Measurements from ENCODE around the gene UBE2L6.
A peak's percentile ranks its signal among the peaks of the same experiment; 100 is the strongest.

Gene UBE2L6

DNA sequence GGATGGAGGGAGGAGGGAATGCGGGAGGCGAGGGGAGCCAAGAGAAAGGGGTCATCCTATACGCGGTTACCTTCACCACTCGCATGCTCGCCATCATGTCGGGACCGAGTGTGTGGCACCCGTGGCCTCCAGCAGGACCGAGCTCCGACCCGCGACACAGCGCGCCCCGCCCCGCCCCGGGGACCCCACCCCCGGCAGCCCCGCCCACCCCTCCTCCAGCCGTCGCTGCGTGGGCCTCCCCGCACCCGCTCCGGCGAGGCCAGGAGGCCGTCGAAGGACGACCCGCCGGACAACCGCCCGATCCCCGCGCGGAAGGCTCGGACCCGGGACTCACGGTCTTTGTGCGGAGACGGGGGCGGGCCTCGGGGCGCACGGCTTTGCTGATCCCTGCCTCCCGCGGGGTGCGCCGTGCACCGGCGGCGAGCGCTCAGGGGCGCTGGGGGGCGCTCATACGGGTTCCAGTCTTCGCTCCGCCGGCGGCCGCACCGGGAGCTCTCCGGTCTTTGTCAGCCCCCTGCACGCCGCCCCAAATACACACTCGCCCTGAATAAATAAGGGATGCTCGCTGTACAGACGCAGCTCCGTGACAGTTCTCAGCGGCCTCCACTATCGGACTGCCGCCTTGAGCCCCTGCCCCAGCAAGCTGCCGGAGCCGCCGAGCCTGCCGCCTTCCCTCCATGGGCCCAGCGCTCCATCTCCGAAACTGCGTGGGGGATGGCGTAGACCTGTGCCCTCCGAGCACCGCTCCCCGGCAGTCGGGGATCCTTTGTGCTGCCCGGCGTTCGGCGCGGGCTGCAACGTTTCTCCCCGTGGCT lies at the start of gene UBE2L6:
TSS of gene UBE2L6 (minus strand) at position 158 of the 815 bp plus-strand sequence. CDS start at position 97, 61 bp downstream.
- DNase-seq = peak; percentile 77

DNA sequence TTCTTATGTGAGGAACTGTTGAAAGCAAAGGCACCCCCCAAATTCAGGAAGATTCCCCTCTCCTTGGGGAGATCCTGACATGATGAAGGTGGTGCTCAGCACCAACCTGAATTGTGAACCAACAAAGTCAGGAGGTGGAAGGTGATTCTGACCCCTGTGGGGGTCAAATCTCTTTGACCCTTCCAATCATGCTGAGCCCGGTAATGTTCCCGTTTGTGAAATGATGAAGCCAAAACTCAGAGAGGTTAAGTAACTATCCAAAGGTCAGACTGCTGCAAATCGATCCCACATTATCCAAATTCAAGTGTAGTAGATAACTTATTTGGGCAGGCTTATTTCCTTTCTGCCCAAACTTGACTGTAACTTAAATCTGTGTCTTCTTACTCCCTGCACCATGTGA lies 49.1 kb upstream of the UBE2L6 start:
- no peak for DNase-seq

DNA sequence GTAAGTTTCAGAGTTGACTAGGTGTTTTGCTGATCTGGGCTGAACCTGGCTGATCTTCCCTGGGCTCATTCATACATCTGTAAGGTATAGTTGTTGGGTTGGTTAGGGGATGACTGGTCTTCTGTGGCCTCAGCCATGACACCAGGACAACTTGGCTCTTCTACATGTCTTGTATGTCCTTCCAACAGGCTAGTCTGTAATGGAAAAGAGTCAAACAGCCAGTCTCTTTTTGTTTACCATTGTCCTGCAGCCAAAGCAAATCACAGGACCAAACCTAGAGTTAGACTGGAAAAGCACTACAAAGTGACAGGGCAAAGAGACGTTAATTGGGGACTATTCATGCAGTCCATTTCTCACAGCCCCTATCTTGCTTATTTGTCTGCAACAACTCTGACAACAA lies 47.8 kb upstream of the UBE2L6 start:
- no peak for DNase-seq

DNA sequence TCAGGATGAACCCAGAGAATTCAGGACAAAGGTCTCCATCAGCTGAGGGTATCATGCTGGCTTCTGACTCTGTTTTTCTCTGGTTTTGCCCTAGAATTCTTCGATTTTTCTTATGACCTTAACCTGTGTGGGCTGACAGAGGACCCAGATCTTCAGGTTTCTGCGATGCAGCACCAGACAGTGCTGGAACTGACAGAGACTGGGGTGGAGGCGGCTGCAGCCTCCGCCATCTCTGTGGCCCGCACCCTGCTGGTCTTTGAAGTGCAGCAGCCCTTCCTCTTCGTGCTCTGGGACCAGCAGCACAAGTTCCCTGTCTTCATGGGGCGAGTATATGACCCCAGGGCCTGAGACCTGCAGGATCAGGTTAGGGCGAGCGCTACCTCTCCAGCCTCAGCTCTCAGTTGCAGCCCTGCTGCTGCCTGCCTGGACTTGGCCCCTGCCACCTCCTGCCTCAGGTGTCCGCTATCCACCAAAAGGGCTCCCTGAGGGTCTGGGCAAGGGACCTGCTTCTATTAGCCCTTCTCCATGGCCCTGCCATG lies 46.8 kb upstream of the UBE2L6 start:
- DNase-seq = no peak

DNA sequence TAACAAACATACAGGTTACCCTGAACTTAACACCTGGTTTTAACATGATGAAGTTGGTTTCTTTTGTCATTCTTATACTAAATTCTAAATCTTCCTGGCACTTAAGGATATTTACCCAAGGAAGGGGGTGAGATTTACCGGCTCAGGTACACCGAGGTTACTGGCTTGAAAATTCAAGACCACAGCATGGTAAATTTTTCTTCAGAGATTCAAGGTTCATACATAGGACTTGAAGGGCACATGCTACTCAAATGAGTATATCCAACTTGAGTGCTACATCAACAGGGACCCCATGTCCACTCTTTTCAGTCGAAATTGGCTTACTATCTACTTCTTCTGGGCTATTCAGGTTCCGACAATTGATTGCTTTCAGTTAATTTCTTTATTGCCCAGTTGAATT lies 42.7 kb upstream of the UBE2L6 start:
- no peak for DNase-seq

DNA sequence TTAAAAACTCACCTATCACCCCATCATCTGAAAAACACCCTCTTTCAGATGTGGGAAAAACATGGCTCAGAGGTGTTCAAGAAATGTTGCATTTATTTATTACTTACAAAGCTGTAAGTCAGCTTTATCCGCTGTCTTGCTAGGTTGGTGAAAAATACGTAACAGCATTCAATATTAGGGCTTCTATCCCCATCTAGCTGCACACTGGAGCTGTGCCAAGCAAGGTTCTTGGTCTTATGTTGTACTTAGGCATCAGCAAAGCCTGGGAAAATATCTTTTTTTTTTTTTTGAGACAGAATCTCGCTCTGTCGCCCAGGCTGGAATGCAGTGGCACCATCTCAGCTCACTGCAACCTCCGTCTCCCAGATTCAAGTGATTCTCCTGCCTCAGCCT lies 37.6 kb upstream of the UBE2L6 start:
- no peak for DNase-seq

DNA sequence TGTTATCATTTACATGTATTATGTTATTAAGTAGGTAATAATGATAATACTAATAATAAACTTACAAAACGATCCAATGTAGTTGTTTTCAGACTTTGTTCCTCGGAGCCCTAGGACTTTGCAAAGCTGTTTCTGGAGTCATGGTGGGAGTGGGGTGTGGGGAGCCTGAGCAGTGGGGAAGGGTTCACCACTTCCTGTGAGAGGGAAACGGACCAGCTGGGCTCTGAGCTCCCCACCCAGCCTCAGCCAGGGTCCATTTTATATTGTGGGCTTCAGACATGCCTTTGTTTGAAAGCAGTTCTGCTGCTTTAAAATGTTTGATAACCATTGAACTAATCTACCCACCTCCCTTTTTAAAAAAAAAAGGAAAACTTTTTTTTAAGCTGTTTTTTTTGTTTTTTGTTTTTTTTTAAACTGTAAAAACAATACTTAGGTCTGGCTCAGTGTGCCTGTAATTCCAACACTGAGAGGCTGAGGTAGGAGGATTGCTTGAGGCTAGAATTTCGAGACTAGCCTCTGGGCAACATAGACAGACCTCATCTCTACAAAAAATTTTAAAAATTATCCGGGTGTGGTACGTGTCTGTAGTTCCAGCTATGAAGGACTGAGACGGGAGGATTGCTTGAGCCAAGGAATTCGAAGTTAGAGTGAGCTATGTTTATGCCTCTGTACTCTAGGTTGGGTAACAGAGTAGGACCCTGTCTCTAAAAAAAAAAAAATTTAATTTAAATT lies 37.0 kb upstream of the UBE2L6 start:
- peak; percentile 3 for DNase-seq

DNA sequence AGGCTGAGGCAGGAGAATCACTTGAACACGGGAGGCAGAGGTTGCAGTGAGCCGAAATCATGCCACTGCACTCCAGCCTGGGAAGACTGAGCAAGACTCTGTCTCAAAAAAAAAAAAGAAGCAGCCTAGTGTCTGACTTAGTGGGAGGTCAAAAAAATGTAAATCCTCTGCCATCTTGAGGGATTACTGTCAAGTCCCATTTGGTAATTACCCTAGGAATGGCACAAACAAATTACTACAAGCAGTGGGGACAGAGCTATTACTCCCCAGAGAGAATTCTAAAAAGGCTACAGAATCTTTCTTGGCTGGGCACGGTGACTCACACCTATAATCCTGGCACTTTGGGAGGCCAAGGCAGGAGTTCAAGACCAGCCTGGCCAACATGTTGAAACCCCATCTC lies 33.8 kb upstream of the UBE2L6 start:
- no peak for DNase-seq

DNA sequence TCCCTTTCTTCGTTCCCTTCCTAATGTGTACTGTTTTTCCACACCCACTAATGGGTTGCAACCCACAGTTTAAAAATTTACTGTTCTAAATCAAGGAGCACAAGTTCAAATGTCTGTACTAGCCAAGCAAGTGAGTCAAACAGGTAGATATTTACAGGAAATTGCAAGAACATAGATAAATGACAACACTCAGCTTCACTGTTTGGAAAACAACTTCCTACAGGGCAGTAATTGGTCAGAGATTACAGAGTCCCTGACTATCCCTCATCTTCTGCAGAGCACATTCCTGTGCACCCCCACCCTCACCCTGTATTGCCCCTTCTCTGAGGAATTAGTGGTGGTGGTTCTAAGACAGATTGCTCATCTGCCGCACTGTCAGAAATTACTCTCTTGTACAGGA lies 31.9 kb upstream of the UBE2L6 start:
- DNase-seq = no peak

DNA sequence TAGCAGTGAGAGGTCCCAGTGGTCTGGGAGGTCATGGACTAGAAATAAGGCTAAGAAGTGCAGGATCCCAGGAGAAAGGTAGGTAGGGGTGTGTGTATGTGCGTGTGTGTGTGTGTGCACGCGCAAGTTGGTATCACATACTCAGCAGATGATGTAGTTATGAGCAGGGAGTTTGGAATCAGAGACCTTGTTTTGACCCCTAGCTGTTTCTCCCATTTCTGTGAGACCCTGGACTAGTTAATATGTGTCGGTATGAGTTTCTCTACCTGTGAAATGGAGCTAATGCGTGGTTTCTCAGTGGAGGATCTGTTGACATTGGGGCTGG lies 31.3 kb upstream of the UBE2L6 start:
- no peak for DNase-seq

DNA sequence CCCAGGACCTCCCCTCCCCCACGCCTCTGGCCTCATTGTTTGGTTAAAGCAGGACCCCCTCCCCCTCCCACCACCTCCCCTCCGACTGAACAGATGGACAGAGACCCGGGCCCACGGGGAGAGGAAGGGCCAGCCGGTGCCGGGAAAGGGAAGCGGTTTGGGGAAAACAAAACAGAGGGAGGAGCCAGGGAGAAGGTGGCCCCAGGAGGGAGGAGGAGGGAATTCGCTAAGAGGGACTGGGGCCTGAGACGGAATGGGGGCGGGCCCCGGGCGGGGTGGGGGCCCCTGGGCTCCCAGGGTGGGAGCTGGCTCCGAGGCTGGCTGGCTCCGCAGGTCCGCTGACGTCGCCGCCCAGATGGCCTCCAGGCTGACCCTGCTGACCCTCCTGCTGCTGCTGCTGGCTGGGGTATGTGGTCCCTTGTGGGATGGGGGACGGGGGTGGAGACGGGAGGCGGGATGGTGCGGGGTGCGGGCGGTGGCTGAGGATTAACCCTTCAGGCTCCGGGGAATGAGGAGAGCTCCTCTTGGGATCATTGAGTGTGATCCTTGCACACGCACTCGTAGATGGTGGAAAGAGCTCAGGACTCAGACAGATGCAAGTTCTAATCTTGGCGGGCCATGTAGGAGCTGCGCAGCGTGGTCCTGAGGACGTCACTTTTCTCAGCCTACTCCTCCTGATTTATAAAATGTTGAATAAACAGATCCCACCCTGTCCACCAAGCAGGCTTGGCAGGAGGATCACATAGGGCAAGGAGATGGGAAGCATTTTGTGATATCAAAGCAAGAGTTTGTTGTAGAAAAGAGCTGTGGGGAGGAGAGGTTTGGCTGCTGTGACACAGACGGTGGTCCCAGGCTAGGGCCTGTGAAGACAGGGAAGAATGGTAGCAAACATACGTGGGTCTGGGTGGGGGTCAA lies 30.7 kb upstream of the UBE2L6 start:
- no peak for DNase-seq

DNA sequence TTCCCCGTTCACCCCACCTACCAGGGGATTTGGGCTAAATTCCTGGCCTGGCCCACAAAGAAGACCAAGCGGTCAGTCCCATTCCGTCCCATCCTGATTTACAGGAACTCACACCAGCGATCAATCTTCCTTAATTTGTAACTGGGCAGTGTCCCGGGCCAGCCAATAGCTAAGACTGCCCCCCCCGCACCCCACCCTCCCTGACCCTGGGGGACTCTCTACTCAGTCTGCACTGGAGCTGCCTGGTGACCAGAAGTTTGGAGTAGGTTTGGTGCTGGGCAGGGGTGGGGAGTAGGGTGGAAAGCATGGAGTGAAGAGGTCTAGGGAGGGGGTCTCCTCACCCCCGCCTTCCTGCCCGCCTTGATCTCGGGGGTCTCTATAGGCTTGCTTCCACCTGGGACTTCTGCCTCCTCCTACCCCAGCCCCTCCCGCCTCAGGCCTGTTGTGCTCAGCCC lies 30.0 kb upstream of the UBE2L6 start, which contains the start of gene SERPING1:
TSS of gene SERPING1 (plus strand) at position 225 of the 455 bp plus-strand sequence. CDS start 586 bp downstream, outside the sequence.
- DNase-seq = no peak

DNA sequence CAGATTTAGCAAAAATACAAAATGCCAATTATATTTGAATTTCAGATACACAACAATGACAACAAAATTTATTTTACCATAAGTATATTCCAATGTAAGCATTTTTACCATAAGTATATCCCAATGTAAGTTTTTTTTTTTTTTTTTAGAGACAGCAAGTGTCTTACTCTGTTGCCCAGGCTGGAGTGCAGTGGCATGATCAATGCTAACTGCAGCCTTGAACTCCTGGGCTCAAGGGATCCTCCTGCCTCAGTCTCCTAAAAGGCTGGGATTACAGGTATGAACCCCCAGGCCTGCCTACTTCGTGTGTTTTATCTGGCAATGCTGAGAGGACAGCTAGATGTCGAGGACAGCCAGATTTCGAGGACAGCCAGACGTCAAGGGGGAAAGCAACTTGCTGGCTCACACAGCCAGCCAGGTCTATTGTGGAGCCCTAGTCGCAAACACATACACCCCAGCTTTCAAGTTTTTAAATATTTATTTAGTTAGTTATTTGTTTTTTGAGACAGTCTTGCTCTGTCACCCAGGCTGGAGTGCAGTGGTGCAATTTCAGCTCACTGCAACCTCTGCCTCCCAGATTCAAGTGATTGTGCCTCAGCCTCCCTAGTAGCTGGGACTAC lies 28.9 kb upstream of the UBE2L6 start:
- DNase-seq = no peak

DNA sequence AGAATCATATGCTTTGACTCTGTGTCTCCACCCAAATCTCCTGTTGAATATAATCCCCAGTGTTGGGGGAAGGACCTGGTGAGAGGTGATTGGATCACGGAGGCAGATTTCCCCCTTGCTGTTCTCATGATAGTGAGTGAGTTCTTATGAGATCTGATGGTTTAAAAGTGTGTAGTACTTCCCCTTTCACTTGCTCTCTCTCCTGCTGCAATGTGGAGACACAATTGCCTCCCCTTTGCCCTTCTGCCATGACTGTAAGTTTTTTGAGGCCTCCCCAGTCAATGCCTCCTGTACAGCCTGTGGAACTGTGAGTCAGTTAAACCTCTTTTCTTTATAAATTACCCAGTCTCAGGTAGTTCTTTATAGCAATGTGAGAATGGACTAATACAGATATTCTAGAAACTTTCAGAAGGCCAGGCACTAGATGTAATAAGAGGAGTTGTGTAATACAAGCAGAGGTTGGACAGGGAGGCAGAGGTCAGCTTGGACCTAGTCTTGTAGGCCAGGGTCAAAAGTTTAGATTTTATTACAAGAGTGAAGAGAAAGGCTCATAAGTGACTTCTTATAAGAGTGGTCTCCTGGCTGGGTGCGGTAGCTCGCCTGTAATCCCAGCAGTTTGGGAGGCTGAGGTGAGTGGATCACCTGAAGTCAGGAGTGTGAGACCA lies 20.7 kb upstream of the UBE2L6 start:
- DNase-seq = no peak

DNA sequence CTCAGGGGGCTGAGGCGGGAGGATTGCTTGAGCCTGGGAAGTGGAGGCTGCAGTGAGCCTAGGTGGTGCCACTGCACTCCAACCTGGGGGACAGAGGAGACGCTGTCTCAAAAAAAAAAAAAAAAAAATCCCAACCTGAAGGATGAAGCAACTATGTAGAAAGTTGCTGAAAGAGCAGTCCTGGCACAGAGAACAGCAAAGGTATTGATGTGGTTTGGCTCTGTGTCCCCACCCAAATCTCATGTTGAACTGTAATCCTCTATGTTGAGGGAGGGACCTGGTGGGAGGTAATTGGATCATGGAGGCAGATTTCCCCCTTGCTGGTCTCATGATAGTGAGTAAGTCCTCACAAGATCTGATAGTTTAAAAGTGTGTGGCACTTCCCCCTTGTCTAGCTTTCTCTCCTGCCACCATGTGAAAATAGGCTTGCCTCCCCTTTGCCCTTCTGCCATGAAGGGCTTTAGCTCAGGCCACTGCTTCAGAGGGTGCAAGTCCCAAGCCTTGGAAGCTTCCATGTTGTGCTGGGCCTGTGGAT lies 19.3 kb upstream of the UBE2L6 start:
- DNase-seq = no peak

DNA sequence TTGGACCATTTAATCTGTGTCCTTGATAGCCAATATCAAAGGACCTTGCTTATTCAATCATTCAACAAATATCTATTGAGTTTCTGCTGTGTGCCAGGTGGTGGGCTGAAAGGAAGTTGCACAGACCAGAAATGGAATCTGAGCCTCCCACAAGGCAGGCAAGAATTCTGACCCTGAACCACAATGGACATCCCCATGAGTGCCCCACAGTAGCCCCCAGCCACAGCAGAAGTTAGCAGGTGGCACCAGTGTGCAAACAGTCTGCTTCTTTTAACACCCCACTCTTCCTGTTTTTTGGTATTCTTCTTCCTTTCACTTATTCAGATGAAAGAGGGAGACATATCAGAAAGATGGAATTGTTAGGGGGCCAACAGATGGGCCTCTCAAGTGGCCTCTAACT lies 17.8 kb upstream of the UBE2L6 start:
- no peak for DNase-seq

DNA sequence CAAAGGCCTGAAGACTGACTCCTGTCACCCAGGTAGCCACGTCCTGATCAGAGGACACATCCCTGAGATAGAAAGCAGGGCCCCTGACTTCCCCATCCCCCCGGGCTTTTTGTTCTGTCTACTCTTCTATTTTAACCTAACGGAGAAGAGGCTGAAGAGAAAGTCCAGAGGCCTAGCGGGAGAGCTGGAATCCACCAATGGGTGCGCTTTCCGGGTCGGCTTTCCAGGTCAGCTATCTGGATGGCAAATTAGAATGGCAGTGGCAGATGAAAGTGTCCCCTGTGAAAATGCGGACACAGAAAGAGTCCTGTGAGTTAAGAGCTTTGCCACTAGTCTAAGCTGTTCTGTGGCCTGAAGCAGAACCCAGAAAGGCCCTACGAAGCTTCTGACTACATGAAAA lies 16.9 kb upstream of the UBE2L6 start:
- DNase-seq = no peak

DNA sequence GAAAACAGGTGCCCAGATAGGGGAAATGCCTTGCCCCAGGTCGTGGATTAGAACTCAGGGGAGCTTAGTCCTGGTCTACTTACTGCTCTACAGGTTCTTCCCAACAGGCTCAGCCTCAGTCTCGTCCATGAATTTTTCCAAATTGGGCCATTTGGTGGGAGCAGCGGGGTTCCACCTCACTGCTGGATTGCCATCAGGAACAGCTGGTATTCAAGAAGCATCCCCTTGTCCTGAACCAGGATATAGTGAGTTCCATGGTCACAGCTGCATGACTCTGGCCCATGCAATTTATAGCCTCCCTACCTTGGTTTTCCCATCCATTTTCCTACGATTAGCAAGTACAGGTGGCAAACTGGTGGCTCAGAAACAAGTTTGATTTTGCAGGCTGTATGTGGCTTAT lies 6.6 kb upstream of the UBE2L6 start:
- no peak for DNase-seq

DNA sequence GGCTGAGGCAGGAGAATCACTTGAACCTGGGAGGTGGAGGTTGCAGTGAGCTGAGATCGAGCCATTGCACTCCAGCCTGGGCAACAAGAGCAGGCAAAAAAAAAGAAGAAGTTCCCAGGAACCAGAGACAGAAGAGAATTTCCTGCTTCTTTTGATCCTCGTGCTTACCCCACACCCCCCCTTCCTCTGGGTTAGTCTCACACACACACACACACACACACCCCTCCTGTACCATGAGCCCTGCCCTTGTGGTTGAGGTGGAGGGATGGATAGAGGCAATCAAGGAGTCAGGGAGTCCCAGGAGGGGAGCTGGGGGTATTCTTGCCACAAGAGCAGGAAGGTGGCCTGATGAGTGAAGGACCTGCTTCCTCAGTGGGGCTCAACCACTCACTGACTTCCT lies 4.1 kb upstream of the UBE2L6 start:
- DNase-seq = no peak

DNA sequence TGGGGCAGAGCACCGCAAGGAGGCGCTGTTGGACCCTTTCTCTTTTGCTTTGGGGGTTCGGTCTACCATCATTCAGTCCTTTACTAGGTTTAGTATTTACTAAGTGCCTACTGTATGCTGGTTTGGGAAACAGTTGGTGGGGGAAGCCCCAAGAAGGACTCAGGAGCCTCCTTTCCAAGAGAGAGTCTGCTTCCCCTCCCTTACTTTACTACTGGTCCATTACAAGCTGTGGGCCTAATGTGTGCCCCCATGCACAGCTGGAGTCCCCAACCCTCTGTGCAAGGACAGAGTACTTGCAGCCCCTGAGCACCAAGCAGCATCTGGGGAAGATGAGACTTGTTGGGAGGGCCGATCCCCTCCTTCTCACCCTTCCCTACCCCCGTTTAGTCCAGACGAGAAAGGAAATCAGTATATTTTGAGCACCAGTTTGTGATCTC lies 876 bp upstream of the UBE2L6 start:
- DNase-seq = peak; percentile 92

DNA sequence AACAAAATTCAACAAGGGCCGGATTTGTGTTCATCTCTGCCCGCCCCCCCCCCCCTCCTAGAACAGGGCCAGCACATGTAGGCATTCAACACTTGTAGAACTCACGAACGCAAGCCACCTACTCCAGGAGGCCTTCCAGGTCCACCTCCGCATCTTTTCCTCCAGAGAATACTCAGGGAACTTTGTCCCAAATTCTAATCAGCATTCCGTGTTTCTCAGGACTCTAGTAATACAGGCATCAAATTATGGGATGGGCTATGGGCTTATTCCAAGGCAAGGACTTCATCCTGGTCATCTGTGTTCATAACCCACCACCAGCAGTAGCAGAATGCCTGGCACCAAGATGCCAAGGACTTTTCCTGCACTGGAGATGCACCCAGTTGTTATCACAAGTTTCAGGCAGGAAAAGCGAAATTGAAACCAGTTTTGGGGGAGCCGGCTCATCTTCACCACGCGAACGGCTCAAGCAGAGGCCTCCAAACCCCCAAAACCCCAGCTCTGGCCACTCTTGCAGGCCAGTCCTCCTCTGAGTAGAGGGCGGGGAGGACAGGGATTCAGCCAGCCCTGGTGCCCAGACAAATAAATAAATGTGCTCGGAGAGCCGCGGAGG lies 462 bp downstream of the UBE2L6 start:
- peak; percentile 45 for DNase-seq
